HG02885 (cell line): Measurements from ENCODE around the gene OR8S1.
A peak's percentile ranks its signal among the peaks of the same experiment; 100 is the strongest.
"Not testable (repeated sequence)": the region's sequence is repeated elsewhere in the genome, so short reads cannot be mapped to it uniquely, and the experiment has no call there.

ENCODE experiments used
- ATAC-seq: cut with Tn5 transposase; IDR thresholded peaks from one replicate; pipeline ENCODE4 v1.9.1; 2021; ENCODE audit warnings: mild to moderate bottlenecking; ENCODE audit not compliant: unreplicated experiment, poor library complexity

The OR8S1 gene, protein sequence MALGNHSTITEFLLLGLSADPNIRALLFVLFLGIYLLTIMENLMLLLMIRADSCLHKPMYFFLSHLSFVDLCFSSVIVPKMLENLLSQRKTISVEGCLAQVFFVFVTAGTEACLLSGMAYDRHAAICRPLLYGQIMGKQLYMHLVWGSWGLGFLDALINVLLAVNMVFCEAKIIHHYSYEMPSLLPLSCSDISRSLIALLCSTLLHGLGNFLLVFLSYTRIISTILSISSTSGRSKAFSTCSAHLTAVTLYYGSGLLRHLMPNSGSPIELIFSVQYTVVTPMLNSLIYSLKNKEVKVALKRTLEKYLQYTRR

DNA sequence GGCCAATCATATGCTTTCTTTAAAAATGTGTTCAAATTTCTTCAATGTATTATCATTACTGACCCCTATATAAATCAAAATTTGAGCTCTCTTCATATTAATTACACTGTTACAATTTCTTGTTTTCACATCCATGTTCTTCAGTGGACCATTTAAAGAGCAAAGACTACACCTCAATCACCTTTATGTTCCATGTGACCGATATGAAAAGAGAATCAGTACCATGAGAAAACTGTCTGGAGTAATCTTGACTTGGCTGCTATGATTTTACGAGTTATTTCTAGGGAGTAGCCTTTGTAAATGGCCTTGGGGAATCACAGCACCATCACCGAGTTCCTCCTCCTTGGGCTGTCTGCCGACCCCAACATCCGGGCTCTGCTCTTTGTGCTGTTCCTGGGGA lies at the start of gene OR8S1:
Gene OR8S1, plus strand, starts transcription at position 301 of the 400 bp plus-strand sequence. Its CDS starts 0 bp downstream, at position 301.
- no peak for ATAC-seq

DNA sequence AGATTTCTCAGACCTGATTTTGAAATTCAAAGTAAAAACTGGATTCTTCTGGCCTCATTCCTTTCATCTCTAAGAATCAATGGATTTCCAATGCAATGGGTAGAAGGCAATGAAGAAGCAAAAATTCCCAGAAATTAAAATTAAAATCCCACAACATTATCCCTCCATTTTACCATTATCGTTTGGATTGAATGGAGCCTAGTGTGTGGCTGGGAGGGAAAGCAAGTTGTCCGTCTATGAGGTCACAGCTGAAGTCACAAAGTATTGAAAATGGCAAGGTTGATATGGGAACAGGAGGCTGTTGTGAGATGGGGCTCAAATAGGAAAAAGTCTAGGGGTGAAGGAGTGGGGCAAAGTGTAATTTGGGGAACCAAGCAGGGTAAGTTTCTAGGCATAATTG lies 43.2 kb upstream of the OR8S1 start, which contains the start of gene C12orf54:
Gene C12orf54, plus strand, starts transcription at position 301 of the 400 bp plus-strand sequence. CDS start 799 bp downstream, outside the sequence.
- ATAC-seq = no peak

DNA sequence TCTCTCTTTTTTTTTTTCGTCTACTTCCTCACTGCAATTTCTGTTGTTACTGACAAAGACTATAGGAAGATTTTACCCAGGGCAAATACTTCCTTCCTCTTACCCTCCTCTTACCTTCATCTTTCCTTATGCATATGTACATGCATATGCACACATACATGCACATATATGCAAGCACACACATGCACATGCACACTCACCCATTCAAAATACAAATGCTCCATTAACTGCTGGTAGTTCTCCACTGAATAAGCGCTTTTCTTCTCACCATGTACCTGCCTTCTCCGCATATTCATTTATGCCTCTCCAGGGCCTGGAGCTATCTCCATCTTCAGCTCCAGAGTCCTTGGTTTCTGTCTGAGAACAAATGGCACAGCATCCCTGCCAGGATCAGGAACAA lies 42.5 kb upstream of the OR8S1 start:
- no peak for ATAC-seq

DNA sequence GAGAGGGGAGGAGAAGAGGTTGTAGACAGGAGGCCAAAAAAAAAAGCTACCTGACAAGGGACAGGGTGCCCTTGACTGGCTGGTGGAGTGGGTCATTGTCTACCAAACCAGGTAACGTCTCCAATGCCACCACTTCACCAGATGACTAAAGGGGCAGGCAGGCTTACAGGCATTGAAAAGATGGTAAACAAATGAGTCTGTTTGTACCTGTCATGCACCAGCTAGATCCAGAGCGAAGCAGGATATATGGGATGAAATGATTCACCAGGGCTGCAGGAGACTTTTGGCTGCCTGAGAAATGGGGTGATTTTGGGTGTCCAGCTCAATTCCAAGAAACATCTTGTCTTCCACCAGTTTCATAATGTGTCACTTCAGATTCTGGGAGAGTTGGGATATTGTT lies 39.2 kb upstream of the OR8S1 start:
- ATAC-seq = no peak

DNA sequence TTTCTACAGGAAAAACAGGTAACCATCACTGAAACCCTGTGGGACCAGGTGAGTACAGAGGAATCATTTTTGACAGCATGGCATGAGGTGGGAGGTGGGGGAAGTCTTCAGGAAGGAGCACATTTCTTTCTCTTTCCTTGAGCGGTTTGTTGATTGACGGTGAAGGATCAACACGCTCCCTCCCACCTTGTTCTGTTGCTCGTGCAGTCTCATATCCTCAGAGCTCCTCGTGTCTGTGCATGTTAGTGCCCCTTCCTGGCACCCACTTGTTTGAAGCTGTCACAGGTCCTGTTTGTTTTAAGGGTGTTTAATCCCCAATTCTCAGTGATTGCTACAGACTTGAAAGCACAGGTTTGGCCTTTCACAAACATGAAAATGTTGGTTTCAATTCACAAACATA lies 38.8 kb upstream of the OR8S1 start:
- no peak for ATAC-seq

DNA sequence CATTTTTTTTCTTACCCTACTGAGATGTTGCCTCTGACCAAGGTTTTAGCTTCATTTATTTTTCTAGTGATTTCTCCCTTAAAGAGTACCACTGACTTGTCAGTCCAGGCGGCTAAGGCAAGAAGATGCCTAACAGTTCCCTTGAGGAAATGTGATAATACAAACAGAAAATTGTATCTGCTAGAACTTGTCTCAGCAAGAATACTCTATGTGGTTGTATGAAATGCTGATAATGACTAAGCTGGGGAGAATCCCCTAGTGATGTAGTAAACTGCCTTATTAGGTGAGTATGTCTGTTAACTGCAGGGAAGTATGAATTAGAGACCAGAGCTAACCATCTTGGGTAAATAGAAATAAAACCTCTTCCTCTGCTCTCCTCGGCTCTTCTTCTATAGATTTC lies 36.4 kb upstream of the OR8S1 start:
- peak; percentile 95 for ATAC-seq

DNA sequence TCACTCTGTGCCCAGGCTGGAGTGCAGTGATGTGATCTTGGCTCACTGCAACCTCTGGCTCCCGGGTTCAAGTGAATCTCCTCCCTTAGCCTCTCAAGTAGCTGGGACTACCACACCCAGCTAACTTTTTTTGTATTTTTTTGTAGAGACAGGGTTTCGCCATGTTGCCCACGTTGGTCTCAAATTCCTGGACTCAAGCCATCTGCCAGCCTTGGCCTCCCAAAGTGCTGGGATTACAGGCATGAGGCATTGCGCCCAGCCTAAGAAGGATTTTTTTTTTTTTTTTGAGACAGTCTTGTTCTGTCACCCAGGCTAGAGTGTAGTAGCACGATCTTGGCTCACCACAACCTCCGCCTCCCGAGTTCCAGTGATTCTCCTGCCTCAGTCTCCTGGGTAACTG lies 36.0 kb upstream of the OR8S1 start:
- ATAC-seq = not testable (repeated sequence)

DNA sequence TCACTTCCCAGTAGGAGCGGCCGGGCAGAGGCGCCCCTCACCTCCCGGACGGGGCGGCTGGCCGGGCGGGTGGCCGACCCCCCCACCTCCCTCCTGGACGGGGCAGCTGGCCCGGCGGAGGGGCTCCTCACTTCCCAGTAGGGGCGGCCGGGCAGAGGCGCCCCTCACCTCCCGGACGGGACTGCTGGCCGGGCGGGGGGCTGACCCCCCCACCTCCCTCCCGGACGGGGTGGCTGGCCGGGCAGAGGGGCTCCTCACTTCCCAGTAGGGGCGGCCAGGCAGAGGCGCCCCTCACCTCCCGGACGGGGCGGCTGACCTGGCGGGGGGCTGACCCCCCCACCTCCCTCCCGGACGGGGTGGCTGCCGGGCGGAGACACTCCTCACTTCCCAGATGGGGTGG lies 25.2 kb upstream of the OR8S1 start:
- ATAC-seq = not testable (repeated sequence)

DNA sequence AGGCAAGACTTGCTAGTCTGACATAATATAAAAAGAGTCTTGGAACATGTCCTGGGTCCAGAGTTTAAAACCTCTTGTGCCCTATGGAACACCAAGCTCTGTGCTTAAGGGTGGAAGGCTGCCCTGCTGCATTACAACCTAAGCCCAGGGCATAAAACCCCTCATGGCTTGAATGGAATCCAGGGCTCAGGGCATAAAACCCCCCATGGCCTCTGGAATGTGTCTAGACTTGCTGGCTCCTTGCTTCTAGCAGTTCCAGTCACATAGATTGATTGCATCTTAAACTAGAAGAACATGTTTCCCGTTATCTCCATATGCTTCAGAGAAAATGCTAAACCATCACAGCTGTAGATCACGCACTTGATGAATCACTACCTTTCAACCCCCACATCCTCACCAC lies 18.6 kb upstream of the OR8S1 start:
- ATAC-seq = not testable (repeated sequence)

DNA sequence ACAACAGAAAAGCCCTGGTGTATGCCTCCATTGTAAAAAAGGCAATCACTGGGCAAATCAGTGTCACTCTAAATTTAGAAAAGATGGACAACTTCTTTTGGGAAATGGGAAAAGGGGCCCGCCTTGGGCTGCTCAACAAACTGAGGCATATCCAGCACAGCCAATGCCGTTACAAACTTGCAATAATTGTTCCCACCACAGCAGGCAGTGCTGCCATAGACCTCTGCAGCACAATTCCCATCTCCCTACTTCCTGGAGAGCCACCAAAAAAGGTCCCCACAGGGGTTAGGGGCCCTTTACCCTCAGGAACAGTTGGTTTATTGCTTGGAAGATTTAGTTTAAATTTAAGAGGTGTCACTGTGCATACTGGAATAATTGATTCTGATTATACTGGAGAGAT lies 16.4 kb upstream of the OR8S1 start:
- ATAC-seq = no peak

DNA sequence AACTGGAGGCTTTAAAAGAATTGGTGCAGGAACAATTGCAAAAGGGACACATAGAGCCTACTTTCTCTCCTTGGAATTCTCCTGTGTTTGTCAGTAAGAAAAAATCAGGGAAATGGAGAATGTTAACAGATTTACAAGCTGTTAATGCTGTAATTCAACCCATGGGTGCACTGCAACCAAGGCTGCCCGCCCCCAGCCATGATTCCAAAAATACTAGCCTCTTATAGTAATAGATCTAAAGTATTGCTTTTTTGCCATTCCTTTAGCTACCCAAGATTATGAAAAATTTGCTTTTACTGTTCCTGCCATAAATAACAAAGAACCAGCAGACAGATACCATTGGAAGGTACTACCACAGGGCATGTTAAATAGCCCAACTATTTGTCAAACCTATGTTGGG lies 15.3 kb upstream of the OR8S1 start:
- no peak for ATAC-seq

DNA sequence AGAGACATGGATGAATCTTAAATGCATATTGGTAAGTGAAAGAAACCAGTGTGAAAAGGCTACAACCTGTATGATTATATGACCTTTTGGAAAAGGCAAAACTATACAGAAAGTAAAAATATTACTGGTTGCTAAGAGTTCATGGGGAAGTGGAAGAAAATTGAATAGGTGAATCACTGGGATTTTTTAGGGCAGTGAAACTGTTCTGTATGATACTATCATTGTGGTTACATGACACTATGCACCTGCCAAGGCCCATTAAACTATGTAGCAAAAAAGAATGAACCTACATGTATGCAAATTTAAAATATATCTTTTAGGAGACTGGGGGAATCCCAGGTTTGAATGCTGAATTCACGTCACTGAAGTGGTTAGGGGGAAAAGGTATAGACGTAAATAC lies 12.6 kb upstream of the OR8S1 start:
- peak; percentile 86 for ATAC-seq

DNA sequence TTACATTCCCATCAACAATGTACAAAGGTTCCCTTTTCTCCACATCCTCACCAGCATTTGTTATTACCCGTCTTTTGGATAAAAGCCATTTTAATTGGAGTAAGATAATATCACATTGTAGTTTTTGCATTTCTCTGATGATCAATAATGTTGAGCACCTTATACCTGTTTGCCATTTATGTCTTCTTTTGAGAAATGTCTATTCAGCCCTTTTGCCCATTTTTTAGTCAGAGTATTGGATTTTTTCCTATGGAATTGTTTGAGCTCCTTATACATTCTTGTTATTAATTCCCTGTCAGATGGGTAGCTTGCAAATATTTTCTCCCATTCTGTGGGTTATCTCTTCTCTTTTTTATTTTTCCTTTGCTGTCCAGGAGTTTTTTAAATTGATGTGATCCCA lies 10.7 kb upstream of the OR8S1 start:
- ATAC-seq = no peak

DNA sequence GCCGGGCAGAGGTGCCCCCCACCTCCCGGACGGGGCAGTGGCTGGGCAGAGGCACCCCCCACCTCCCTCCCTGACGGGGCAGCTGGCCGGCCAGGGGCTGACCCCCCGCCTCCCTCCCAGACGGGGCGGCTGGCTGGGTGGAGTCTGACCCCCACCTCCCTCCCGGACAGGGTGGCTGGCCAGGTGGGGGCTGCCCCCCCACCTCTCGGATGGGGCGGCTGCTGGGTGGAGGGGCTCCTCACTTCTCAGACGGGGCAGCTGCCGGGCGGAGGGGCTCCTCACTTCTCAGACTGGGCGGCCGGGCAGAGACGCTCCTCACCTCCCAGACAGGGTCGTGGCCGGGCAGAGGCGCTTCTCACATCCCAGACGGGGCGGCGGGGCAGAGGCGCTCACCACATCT lies 5.1 kb upstream of the OR8S1 start:
- not testable (repeated sequence) for ATAC-seq

DNA sequence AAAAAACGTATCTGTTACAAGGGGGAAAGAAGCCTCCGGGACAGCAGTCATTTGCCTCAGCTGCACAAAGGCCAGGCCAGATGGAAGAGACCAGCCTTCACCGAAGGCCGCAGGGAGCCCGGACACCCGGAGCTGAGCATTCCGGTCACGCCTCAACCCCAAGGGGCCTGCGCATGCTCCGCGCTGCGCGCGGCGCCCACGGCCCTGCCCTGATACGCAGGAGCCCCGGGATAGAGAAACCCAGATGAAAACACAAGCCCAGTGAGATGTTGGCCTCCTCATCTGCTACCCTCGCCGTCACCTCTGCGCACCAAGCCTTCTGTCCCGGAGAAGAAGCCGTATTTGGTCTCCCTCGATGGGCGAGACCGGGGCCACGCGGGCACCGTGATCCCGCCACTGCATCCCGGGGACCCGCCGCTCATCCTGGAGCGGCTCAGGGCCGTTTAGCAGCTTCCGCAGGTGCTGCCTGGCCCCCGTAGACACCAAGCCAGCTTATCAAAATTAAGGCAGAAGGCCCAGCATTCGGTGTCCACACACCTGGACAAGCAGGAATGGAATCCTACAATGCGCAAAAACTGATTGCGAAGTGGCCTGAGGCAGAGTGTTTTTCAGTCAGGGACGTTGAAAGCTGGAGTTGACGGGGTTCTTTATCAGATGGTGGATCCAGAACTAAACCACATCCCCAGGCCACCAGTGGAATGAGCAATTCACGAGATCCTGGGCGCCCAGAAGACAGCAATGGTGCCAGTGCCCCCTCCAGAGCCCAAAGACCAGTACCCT lies 2.6 kb downstream of the OR8S1 start:
- ATAC-seq = no peak

DNA sequence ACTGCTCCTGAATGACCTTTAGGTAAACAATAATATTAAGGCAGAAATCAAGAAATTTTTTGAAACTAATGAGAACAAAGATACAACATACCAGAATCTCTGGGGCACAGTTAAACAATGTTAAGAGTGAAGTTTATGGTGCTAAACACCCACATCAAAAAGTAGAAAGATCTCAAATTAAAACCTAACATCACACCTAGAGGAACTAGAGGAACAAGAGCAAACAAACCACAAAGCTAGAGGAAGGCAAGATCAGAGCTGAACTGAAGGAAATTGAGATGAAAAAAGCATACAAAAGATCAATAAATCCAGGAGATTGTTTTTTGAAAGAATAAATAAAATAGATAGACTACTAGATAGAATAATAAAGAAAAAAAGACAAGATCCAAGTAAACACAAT lies 7.2 kb downstream of the OR8S1 start:
- ATAC-seq = no peak

DNA sequence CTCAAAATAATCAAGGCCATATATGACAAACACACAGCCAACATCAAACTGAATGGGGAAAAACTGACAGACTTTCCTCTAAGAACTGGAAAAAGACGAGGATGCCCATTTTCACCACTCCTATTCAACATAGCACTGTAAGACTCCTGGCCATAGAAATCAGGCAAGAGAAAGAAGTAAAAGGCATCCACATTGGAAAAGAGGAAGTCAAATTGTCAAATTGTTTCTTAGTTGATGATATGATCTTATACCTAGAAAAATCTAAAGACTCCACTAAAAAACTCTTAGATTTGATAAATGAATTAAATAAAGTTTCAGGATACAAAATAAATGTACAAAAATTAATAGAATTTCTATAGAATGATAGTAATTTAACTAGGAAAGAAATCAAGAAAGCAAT lies 11.2 kb downstream of the OR8S1 start:
- no peak for ATAC-seq

DNA sequence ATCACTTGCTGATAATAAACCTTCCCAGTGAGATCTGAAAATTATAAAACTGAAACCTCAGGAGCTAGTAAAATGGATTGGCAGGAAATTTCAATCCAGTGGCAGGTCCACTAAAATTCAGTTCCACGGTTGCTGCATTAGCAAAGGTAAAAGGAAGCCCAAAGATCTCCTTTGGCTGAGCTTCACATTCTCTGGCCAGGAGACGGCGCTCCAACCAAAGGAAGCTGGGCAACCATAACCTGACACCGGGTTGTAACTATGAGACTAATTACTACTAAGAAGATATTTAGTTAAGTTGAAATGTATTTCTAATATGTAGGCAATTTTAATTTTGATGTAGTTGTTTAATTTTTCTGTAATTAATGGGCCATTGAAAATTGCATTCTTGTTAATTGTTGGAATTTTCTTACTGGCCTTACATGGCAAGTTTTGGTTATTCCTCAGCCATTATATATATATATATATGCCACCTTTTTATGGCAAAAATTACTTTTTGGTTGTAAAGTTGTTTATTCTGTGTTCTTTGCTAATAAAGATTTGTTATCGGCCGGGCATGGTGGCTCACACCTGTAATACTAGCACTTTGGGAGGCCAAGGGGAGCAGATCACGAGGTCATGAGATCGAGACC lies 17.0 kb downstream of the OR8S1 start:
- ATAC-seq = no peak

DNA sequence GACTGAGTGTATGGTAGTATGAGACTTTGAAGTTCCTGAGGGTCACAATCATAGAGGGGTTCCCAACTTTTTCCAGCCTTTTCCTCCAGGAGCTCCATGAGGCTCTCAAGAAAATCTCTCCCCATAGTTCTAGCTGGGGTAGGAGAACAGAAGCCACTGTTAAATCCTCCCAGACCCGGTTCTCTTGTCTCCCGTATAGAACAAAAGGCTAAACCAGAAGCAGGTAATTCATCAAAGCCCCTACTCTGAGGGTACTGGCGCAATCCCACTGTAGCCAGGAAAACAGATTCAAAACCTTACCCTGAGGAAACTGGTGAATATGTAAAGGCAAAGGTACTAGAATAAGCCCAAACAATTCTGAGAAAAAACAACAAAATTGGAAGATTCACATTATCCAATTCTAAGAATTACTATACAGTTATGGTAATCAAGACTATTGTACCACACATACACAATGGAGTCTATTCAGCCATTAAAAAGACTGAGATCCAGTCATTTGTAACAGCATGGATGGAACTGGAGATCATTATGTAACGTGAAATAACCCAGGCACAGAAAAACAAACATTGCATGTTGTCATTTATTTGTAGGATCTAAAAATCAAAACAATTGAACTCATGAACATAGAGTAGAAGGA lies 20.5 kb downstream of the OR8S1 start:
- ATAC-seq = no peak

DNA sequence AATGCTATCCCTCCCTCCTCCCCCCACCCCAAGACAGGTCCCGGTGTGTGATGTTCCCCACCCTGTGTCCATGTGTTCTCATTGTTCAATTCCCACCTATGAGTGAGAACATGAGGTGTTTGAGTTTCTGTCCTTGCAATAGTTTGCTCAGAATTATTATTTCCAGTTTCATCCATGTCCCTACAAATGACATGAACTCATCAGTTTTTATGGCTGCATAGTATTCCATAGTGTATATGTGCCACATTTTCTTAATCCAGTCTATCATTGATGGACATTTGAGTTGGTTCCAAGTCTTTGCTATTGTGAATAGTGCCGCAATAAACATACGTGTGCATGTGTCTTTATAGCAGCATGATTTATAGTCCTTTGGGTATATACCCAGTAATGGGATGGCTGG lies 21.6 kb downstream of the OR8S1 start:
- not testable (repeated sequence) for ATAC-seq

DNA sequence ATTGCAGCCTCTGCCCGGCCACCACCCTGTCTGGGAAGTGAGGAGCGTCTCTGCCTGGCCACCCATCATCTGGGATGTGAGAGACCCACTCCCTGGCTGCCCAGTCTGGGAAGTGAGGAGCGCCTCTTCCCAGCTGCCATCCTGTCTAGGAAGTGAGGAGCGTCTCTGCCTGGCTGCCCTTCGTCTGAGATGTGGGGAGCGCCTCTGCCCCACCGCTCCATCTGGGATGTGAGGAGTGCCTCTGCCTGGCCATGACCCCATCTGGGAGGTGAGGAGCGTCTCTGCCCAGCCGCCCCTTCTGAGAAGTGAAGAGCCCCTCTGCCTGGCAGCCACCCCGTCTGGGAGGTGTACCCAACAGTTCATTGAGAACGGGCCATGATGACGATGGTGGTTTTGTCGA lies 26.2 kb downstream of the OR8S1 start:
- ATAC-seq = not testable (repeated sequence)
